ENCODE results near the gene HAL. TPM values are rescaled to one million over a fixed set of nuclear protein-coding genes. Genes with fewer than 3 reads are reported as not detected.

HAL gene
- total and polyA plus RNA-seq, 2 of the 13 experiments (the other 11 are each of a cell fraction or from before 2014, with no cell fraction given): 0.89 to 37.8 TPM

GRCh38 chr12:95940514-95940913 is 55.6 kb downstream of the HAL start (continued):
- no peak for TF ChIP-seq ZNF691 (CRISPR knock-in tag; IDR thresholded peaks at IDR 0.05; ENCODE audit: borderline replicate concordance, low read depth)
- TF ChIP-seq TFAP4 (IDR thresholded peaks at IDR 0.05; ENCODE audit: borderline replicate concordance, low read depth): peak; percentile 56; the same call in 1 of the 2 replicates
- TF ChIP-seq ZSCAN20 (CRISPR knock-in tag; IDR thresholded peaks at IDR 0.05; ENCODE audit: borderline replicate concordance): no peak
- TF ChIP-seq THAP11 (CRISPR knock-in tag; IDR thresholded peaks at IDR 0.05): peak; percentile 67
- TF ChIP-seq SIX1 (CRISPR knock-in tag; IDR thresholded peaks at IDR 0.05; ENCODE audit: borderline replicate concordance): peak; percentile 51
- TF ChIP-seq PRDM15 (CRISPR knock-in tag; IDR thresholded peaks at IDR 0.05): no peak
- no peak for TF ChIP-seq FUBP1 (CRISPR knock-in tag; IDR thresholded peaks at IDR 0.05; ENCODE audit: borderline replicate concordance)
- TF ChIP-seq BCLAF1 (IDR thresholded peaks at IDR 0.05): no peak
- TF ChIP-seq POGK (CRISPR knock-in tag; conservative IDR thresholded peaks at IDR 0.05): peak; percentile 60; the same call in 1 of the 2 replicates
- peak; percentile 51; the same call in 1 of the 2 replicates for TF ChIP-seq GABPB1 (CRISPR knock-in tag; IDR thresholded peaks at IDR 0.05)
- peak; percentile 80 for TF ChIP-seq TBL1XR1 (IDR thresholded peaks at IDR 0.05; ENCODE audit: borderline replicate concordance, low read length, partially characterized antibody)
- TF ChIP-seq SAFB2 (CRISPR knock-in tag; IDR thresholded peaks at IDR 0.05; ENCODE audit: borderline replicate concordance, low read depth): no peak; the same call in 1 of the 2 replicates
- TF ChIP-seq GZF1 (CRISPR knock-in tag; IDR thresholded peaks at IDR 0.05): no peak
- peak; percentile 72; the same call in 1 of the 2 replicates for TF ChIP-seq ZNF605 (CRISPR knock-in tag; IDR thresholded peaks at IDR 0.05)
- TF ChIP-seq ELF1 (CRISPR knock-in tag; IDR thresholded peaks at IDR 0.05): peak; percentile 36; the same call in 1 of the 2 replicates
- TF ChIP-seq TARDBP (CRISPR knock-in tag; IDR thresholded peaks at IDR 0.05): peak; percentile 95
